Endodermal cell (in vitro differentiated cells): Measurements from ENCODE around the gene GLYATL3. TPM values are rescaled to one million over a fixed set of nuclear protein-coding genes. Genes with fewer than 3 reads are reported as not detected.

Source experiments
- DNase-seq: peaks from one replicate; pipeline ENCODE4 v3.0.0-alpha.2; 2017
- H3K27ac ChIP-seq: 2 replicates; pipeline ENCODE4 v1.5.1; 2013; ENCODE audit warnings: mild to moderate bottlenecking, low read depth, low read length, moderate library complexity
- H3K27me3 ChIP-seq: 2 replicates; pipeline ENCODE4 v1.6.1; 2013; ENCODE audit warnings: mild to moderate bottlenecking, low read length, moderate library complexity; ENCODE audit not compliant: insufficient read depth, control insufficient read depth, poor library complexity, severe bottlenecking
- H3K36me3 ChIP-seq: 2 replicates; pipeline ENCODE4 v1.7.0; 2013; ENCODE audit warnings: mild to moderate bottlenecking, low read length, moderate library complexity; ENCODE audit not compliant: control insufficient read depth, insufficient read depth
- H3K4me1 ChIP-seq: one replicate; pipeline ENCODE4 v1.7.0; 2013; ENCODE audit warnings: low read length; ENCODE audit not compliant: control insufficient read depth, insufficient read depth
- H3K4me3 ChIP-seq: 2 replicates; pipeline ENCODE4 v1.5.1; 2013; ENCODE audit warnings: mild to moderate bottlenecking, low read length, moderate library complexity
- H3K9ac ChIP-seq: 2 replicates; pipeline ENCODE4 v1.6.1; 2013; ENCODE audit warnings: mild to moderate bottlenecking, low read length, moderate library complexity; ENCODE audit not compliant: poor library complexity, severe bottlenecking; ENCODE audit errors: extremely low read depth
- H3K9me3 ChIP-seq: 2 replicates; pipeline ENCODE4 v1.6.1; 2013; ENCODE audit warnings: mild to moderate bottlenecking, low read length, moderate library complexity; ENCODE audit not compliant: control insufficient read depth
- H3K27ac Mint-ChIP-seq: 2 replicates; pipeline ENCODE4 v1.8.0; 2020; ENCODE audit warnings: mixed read lengths
- H3K27me3 Mint-ChIP-seq: 2 replicates; pipeline ENCODE4 v1.8.0; 2021; ENCODE audit warnings: mild to moderate bottlenecking, mixed read lengths; ENCODE audit not compliant: insufficient read depth
- H3K36me3 Mint-ChIP-seq: 2 replicates; pipeline ENCODE4 v1.8.0; 2020; ENCODE audit warnings: low read depth, mixed read lengths
- H3K4me1 Mint-ChIP-seq: 2 replicates; pipeline ENCODE4 v1.8.0; 2020; ENCODE audit warnings: mixed read lengths
- H3K4me3 Mint-ChIP-seq: 2 replicates; pipeline ENCODE4 v1.8.0; 2020; ENCODE audit warnings: mild to moderate bottlenecking, moderate library complexity, mixed read lengths
- H3K9me3 Mint-ChIP-seq: 2 replicates; pipeline ENCODE4 v1.8.0; 2020; ENCODE audit warnings: mild to moderate bottlenecking, mixed read lengths
- CTCF ChIP-seq: fragments of 200-600 bp; sonication (generic); conservative IDR thresholded peaks from 2 replicates; pipeline ENCODE4 v1.5.0; 2021; ENCODE audit warnings: antibody characterized with exemption, mild to moderate bottlenecking
- WGBS, 2 experiments: methylation state at CpG; one replicate each; pipeline versions ENCODE4 v1.1.5 to v1.1.7; 2013; ENCODE audit warnings: missing lambda C conversion rate in 2 of 2, mixed read lengths in 1 of 2; ENCODE audit not compliant: insufficient coverage in 1 of 2, insufficient read length in 1 of 2; 5-methylcytosine and 5-hydroxymethylcytosine counted together
- total RNA-seq, 2 donors: library from RNA; stranded (reverse); fragmentation: NEBNext Ultra II Directional in 1 of 2; extraction: Animal tissue kit (Norgen Biotek cat#: 25700) in 1 of 2; gene quantifications; 2 replicates in 1 of 2; 3 replicates in 1 of 2; pipeline ENCODE4 v1.2.1, GENCODE V29; 2021

GLYATL3 gene
- total RNA-seq, 2 donors from 2014 or later: not detected

- H3K4me3 ChIP-seq: no peak overlapping the region
- Mint-ChIP-seq H3K27me3 (peaks cover 2% of the 10 kb centered on the region), H3K9me3 (peaks cover 20% of the 10 kb centered on the region), H3K27ac (no peak overlapping the region), H3K36me3 (no peaks in the 10 kb centered on the region), H3K4me1 (peaks cover 3% of the 10 kb centered on the region), H3K4me3 (no peak overlapping the region)
- peaks cover 3% of the 10 kb centered on the region for H3K9me3 ChIP-seq
- no peak for DNase-seq
- H3K9ac ChIP-seq: no peak overlapping the region
- TF ChIP-seq CTCF: no peak
- no peak overlapping the region for H3K27ac ChIP-seq
- no peaks in the 10 kb centered on the region for H3K36me3 ChIP-seq
- no peaks in the 10 kb centered on the region for H3K27me3 ChIP-seq
- 89 to 100% methylated on average over 1 to 5 of the region's 5 CpGs for WGBS, 2 experiments
- H3K4me1 ChIP-seq: no peaks in the 10 kb centered on the region
Measured at GRCh38 chr6:49504666-49505065, 4.9 kb downstream of the GLYATL3 start.

- Histone ChIP-seq H3K27me3 (no peaks in the 10 kb centered on the region), H3K27ac (no peak overlapping the region), H3K36me3 (no peaks in the 10 kb centered on the region), H3K9ac (no peak overlapping the region), H3K4me1 (no peaks in the 10 kb centered on the region), H3K4me3 (no peak overlapping the region), H3K9me3 (peaks cover 3% of the 10 kb centered on the region)
- Mint-ChIP-seq H3K4me1 (peaks cover 3% of the 10 kb centered on the region), H3K27me3 (peaks cover 2% of the 10 kb centered on the region), H3K27ac (no peak overlapping the region), H3K4me3 (no peak overlapping the region), H3K9me3 (peaks cover 20% of the 10 kb centered on the region), H3K36me3 (no peaks in the 10 kb centered on the region)
- DNase-seq: no peak
- no peak for TF ChIP-seq CTCF
- WGBS, 2 experiments: 84 to 100% methylated on average over 2 to 5 of the region's 5 CpGs
Measured at GRCh38 chr6:49506569-49507111, 6.9 kb downstream of the GLYATL3 start.

- Mint-ChIP-seq H3K9me3 (peaks cover 20% of the 10 kb centered on the region), H3K27me3 (peaks cover 2% of the 10 kb centered on the region), H3K4me3 (no peak overlapping the region), H3K27ac (no peak overlapping the region), H3K4me1 (peaks cover 3% of the 10 kb centered on the region), H3K36me3 (no peaks in the 10 kb centered on the region)
- no peak for TF ChIP-seq CTCF
- H3K4me3 ChIP-seq: no peak overlapping the region
- no peaks in the 10 kb centered on the region for H3K4me1 ChIP-seq
- 67 to 84% methylated on average over 1 to 3 of the region's 3 CpGs for WGBS, 2 experiments
- H3K27me3 ChIP-seq: no peaks in the 10 kb centered on the region
- no peak overlapping the region for H3K9ac ChIP-seq
- peaks cover 3% of the 10 kb centered on the region for H3K9me3 ChIP-seq
- no peak for DNase-seq
- no peak overlapping the region for H3K27ac ChIP-seq
- no peaks in the 10 kb centered on the region for H3K36me3 ChIP-seq
Measured at GRCh38 chr6:49509342-49509741, 9.6 kb downstream of the GLYATL3 start.
